Glomerular visceral epithelial cell (primary cell): ENCODE data around the gene ENDOU.

ENCODE experiments used
- DNase-seq: peaks from one replicate; pipeline ENCODE4 v3.0.0-alpha.2; 2016; ENCODE audit errors: extremely low spot score

Gene ENDOU

GRCh38 chr12:47721431-47721973 lies 3.8 kb downstream of the ENDOU start:
- no peak for DNase-seq

- DNase-seq, result no peak
Observed at GRCh38 chr12:47718531-47718930, 6.8 kb downstream of the ENDOU start.

GRCh38 chr12:47717443-47718193 lies 7.7 kb downstream of the ENDOU start:
- peak; percentile 56 for DNase-seq

GRCh38 chr12:47717046-47717442 lies 8.2 kb downstream of the ENDOU start:
- no peak for DNase-seq

GRCh38 chr12:47715877-47716548 lies 9.3 kb downstream of the ENDOU start:
- no peak for DNase-seq

- peak; percentile 62 for DNase-seq
Observed at GRCh38 chr12:47715393-47715876, 9.9 kb downstream of the ENDOU start.

GRCh38 chr12:47714826-47715386 lies 10.4 kb downstream of the ENDOU start:
- no peak for DNase-seq

GRCh38 chr12:47712171-47712570 lies 13.1 kb downstream of the ENDOU start:
- DNase-seq, result no peak

- no peak for DNase-seq
Observed at GRCh38 chr12:47711448-47711847, 13.8 kb downstream of the ENDOU start.

GRCh38 chr12:47710278-47710677 lies 15.0 kb downstream of the ENDOU start:
- no peak for DNase-seq

GRCh38 chr12:47709671-47710070 lies 15.6 kb downstream of the ENDOU start:
- DNase-seq, result no peak

GRCh38 chr12:47709237-47709636 lies 16.1 kb downstream of the ENDOU start:
- no peak for DNase-seq

GRCh38 chr12:47707905-47708543 lies 17.3 kb downstream of the ENDOU start:
- no peak for DNase-seq

GRCh38 chr12:47707355-47707754 lies 17.9 kb downstream of the ENDOU start:
- no peak for DNase-seq

GRCh38 chr12:47705566-47706425 lies 19.5 kb downstream of the ENDOU start, which contains the start of gene RPAP3:
RPAP3 (minus strand) TSS chr12:47706030; CDS start chr12:47702840, 3,190 bp downstream.
- peak; percentile 92 for DNase-seq

- DNase-seq, result no peak
Observed at GRCh38 chr12:47705229-47705565, 20.1 kb downstream of the ENDOU start.

- DNase-seq, result no peak
Observed at GRCh38 chr12:47704719-47705118, 20.6 kb downstream of the ENDOU start.

- DNase-seq, result no peak
Observed at GRCh38 chr12:47700263-47700662, 25.0 kb downstream of the ENDOU start.

GRCh38 chr12:47698631-47699030 lies 26.7 kb downstream of the ENDOU start:
- no peak for DNase-seq

- no peak for DNase-seq
Observed at GRCh38 chr12:47698055-47698454, 27.2 kb downstream of the ENDOU start.

- no peak for DNase-seq
Observed at GRCh38 chr12:47689215-47689614, 36.1 kb downstream of the ENDOU start.
